ENCODE results near the gene CCSER1.
"Not testable (repeated sequence)": the region's sequence is repeated elsewhere in the genome, so short reads cannot be mapped to it uniquely, and the experiment has no call there.

Gene CCSER1

GRCh38 chr4:90299373-90299772, 172.2 kb downstream of the CCSER1 start:
- DNase-seq: no peak

GRCh38 chr4:90306810-90307209, 179.6 kb downstream of the CCSER1 start:
- no peak for DNase-seq

- not testable (repeated sequence) for DNase-seq
Observed at GRCh38 chr4:90317140-90317539, 189.9 kb downstream of the CCSER1 start.

- DNase-seq: no peak
Observed at GRCh38 chr4:90317785-90318184, 190.6 kb downstream of the CCSER1 start.

- no peak for DNase-seq
Observed at GRCh38 chr4:90318193-90318592, 191.0 kb downstream of the CCSER1 start.

- DNase-seq: no peak
Observed at GRCh38 chr4:90328558-90328957, 201.4 kb downstream of the CCSER1 start.

GRCh38 chr4:90330546-90330945, 203.4 kb downstream of the CCSER1 start:
- no peak for DNase-seq

- DNase-seq: no peak
Observed at GRCh38 chr4:90345549-90346215, 218.5 kb downstream of the CCSER1 start.

- no peak for DNase-seq
Observed at GRCh38 chr4:90349636-90350035, 222.4 kb downstream of the CCSER1 start.

GRCh38 chr4:90357117-90357710, 230.0 kb downstream of the CCSER1 start:
- DNase-seq: peak; percentile 2

- DNase-seq: no peak
Observed at GRCh38 chr4:90375081-90375480, 247.9 kb downstream of the CCSER1 start.

- no peak for DNase-seq
Observed at GRCh38 chr4:90393215-90393614, 266.0 kb downstream of the CCSER1 start.

GRCh38 chr4:90403781-90404180, 276.6 kb downstream of the CCSER1 start:
- no peak for DNase-seq

- DNase-seq: not testable (repeated sequence)
Observed at GRCh38 chr4:90407897-90408296, 280.7 kb downstream of the CCSER1 start.

GRCh38 chr4:90412786-90413185, 285.6 kb downstream of the CCSER1 start:
- not testable (repeated sequence) for DNase-seq

- DNase-seq: no peak
Observed at GRCh38 chr4:90415116-90415515, 287.9 kb downstream of the CCSER1 start.

GRCh38 chr4:90419124-90419711, 292.0 kb downstream of the CCSER1 start:
- peak; percentile 15 for DNase-seq

- no peak for DNase-seq
Observed at GRCh38 chr4:90421161-90421560, 294.0 kb downstream of the CCSER1 start.

- no peak for DNase-seq
Observed at GRCh38 chr4:90425893-90426292, 298.7 kb downstream of the CCSER1 start.

- DNase-seq: no peak
Observed at GRCh38 chr4:90438522-90438921, 311.3 kb downstream of the CCSER1 start.

- no peak for DNase-seq
Observed at GRCh38 chr4:90441770-90442169, 314.6 kb downstream of the CCSER1 start.

- DNase-seq: no peak
Observed at GRCh38 chr4:90442619-90443018, 315.4 kb downstream of the CCSER1 start.

- no peak for DNase-seq
Observed at GRCh38 chr4:90443231-90443630, 316.0 kb downstream of the CCSER1 start.

GRCh38 chr4:90444904-90445303, 317.7 kb downstream of the CCSER1 start:
- DNase-seq: no peak

Measured in right kidney (tissue), 1 donor.